GM12878 (cell line): ENCODE measurements around the gene TRIM7. TPM values are rescaled to one million over a fixed set of nuclear protein-coding genes. Genes with fewer than 3 reads are reported as not detected.
A peak's percentile ranks its signal among the peaks of the same experiment; 100 is the strongest.

Experiments
- POU2F2 ChIP-seq: IDR thresholded peaks from 3 replicates; pipeline ENCODE4 v1.6.1; 2011; ENCODE audit warnings: low read depth, mild to moderate bottlenecking, low read length, borderline replicate concordance
- RCOR1 ChIP-seq: conservative IDR thresholded peaks from 2 replicates; pipeline ENCODE4 v1.6.1; 2012; ENCODE audit warnings: low read depth, low read length, improper control_type of control experiment
- RELB ChIP-seq: fragments of 450-650 bp; IDR thresholded peaks from 2 replicates; pipeline ENCODE4 v1.6.1; 2017; ENCODE audit warnings: low read depth, mild to moderate bottlenecking, moderate library complexity
- REST ChIP-seq: IDR thresholded peaks from 2 replicates; pipeline ENCODE4 v1.6.1; 2012; ENCODE audit warnings: mild to moderate bottlenecking, low read depth, low read length
- RUNX3 ChIP-seq: IDR thresholded peaks from 2 replicates; pipeline ENCODE4 v1.6.1; 2012; ENCODE audit warnings: low read length, inconsistent platforms
- SMARCA5 ChIP-seq: fragments of 450-650 bp; IDR thresholded peaks from 2 replicates; pipeline ENCODE4 v1.6.1; 2017; ENCODE audit warnings: mild to moderate bottlenecking
- STAT3 ChIP-seq: IDR thresholded peaks from 2 replicates; pipeline ENCODE4 v1.6.1; 2011; ENCODE audit warnings: low read depth, low read length, improper control_type of control experiment
- polyA plus RNA-seq, 11 experiments: library from polyadenylated mRNA; depleted of rRNA in 4 of 11; unstranded in 6 of 11; stranded (reverse) in 5 of 11; fragments of >200 nt; fragmentation: Nextera tagmentation in 4 of 11; fragmentation: Illumina TruSeq in 1 of 11; extraction: Ambion mirVana in 4 of 11; extraction: Trizol in 1 of 11; gene quantifications; 1 replicate in 1 of 11; 2 replicates in 10 of 11; pipeline versions ENCODE4 v1.2.1 to v1.2.3, GENCODE V29; 2011 to 2016; ENCODE audit warnings: inconsistent platforms in 2 of 11, missing spikeins in 2 of 11, low read depth in 1 of 11
- total RNA-seq, 4 experiments: library from RNA; depleted of rRNA in 3 of 4; stranded (reverse); fragments of >200 nt in 3 of 4; fragmentation: Illumina TruSeq in 1 of 4; extraction: Trizol in 1 of 4; gene quantifications; 2 replicates each; pipeline versions ENCODE4 v1.2.1 to v1.2.3, GENCODE V29; 2013 to 2021

The TRIM7 gene
- total and polyA plus RNA-seq, 10 of the 15 experiments (the other 5 are each of a cell fraction or from before 2014, with no cell fraction given): 0.02 to 1.6 (median 0.41) TPM

GRCh38 chr5:181160152-181160754 is 44.7 kb downstream of the TRIM7 start (continued):
- TF ChIP-seq RELB: no peak
- TF ChIP-seq RCOR1: no peak
- TF ChIP-seq STAT3: no peak
- TF ChIP-seq SMARCA5: peak; percentile 75; the same call in 1 of the 2 replicates
- no peak for TF ChIP-seq POU2F2
- TF ChIP-seq RUNX3: 0 out of 2 replicates have a peak, but pooled peaks have one; percentile 17
- no peak for TF ChIP-seq REST
